GM19397 (cell line): Measurements from ENCODE around the gene FAM83E.

Experiments used
- ATAC-seq: cut with Tn5 transposase; IDR thresholded peaks from one replicate; pipeline ENCODE4 v1.9.1; 2021; ENCODE audit warnings: mild to moderate bottlenecking, moderate library complexity; ENCODE audit not compliant: unreplicated experiment

FAM83E gene

GRCh38 chr19:48613024-48613851 is 1.6 kb downstream of the FAM83E start:
- no peak for ATAC-seq

GRCh38 chr19:48611872-48612271 is 3.0 kb downstream of the FAM83E start:
- ATAC-seq: no peak

GRCh38 chr19:48609571-48610108 is 5.2 kb downstream of the FAM83E start:
- ATAC-seq: no peak

- ATAC-seq: no peak
These were observed 6.0 kb downstream of the FAM83E start for GRCh38 chr19:48608798-48609263.

GRCh38 chr19:48607359-48607755 is 7.5 kb downstream of the FAM83E start:
- ATAC-seq: no peak

GRCh38 chr19:48606463-48607358 is 8.2 kb downstream of the FAM83E start, which contains the start of gene SPACA4:
Gene SPACA4 (plus strand): TSS chr19:48606742. CDS start chr19:48606979, 237 bp downstream.
- ATAC-seq: no peak

- no peak for ATAC-seq
These were observed 11.0 kb downstream of the FAM83E start for GRCh38 chr19:48603850-48604249.

GRCh38 chr19:48603449-48603848 is 11.4 kb downstream of the FAM83E start:
- ATAC-seq: no peak

- no peak for ATAC-seq
These were observed 11.9 kb downstream of the FAM83E start for GRCh38 chr19:48603001-48603400.

- ATAC-seq: no peak
These were observed 14.0 kb downstream of the FAM83E start for GRCh38 chr19:48600679-48601417.

- no peak for ATAC-seq
These were observed 15.7 kb downstream of the FAM83E start for GRCh38 chr19:48598996-48599700.

GRCh38 chr19:48596679-48597465 is 18.0 kb downstream of the FAM83E start:
- no peak for ATAC-seq

- no peak for ATAC-seq
These were observed 18.6 kb downstream of the FAM83E start for GRCh38 chr19:48596237-48596636.

- ATAC-seq: no peak
These were observed 19.0 kb downstream of the FAM83E start for GRCh38 chr19:48595833-48596232.

GRCh38 chr19:48595171-48595570 is 19.7 kb downstream of the FAM83E start:
- no peak for ATAC-seq

GRCh38 chr19:48591021-48591420 is 23.9 kb downstream of the FAM83E start:
- ATAC-seq: no peak

GRCh38 chr19:48588670-48589401 is 26.0 kb downstream of the FAM83E start:
- no peak for ATAC-seq

- ATAC-seq: no peak
These were observed 27.5 kb downstream of the FAM83E start for GRCh38 chr19:48587387-48587786.

- ATAC-seq: no peak
These were observed 32.7 kb downstream of the FAM83E start for GRCh38 chr19:48582168-48582567.
